ENCODE data around the gene SERINC4. TPM values are rescaled to one million over a fixed set of nuclear protein-coding genes. Genes with fewer than 3 reads are reported as not detected.
A peak's percentile ranks its signal among the peaks of the same experiment; 100 is the strongest.

SERINC4 gene
- total and polyA plus RNA-seq, 9 of the 15 experiments (the other 6 are each of a cell fraction or from before 2014, with no cell fraction given) = 0.14 to 0.86 (median 0.18) TPM; not detected in 2

GRCh38 chr15:43791993-43792760 lies 7.8 kb downstream of the SERINC4 start, which contains the start of gene SERF2 (continued):
- TF ChIP-seq HMG20A (CRISPR knock-in tag; conservative IDR thresholded peaks at IDR 0.05) (no peak), EP300 (IDR thresholded peaks at IDR 0.05; ENCODE audit: low read length) (0 out of 2 replicates have a peak, but pooled peaks have one; percentile 25), E2F6 (IDR thresholded peaks at IDR 0.05; ENCODE audit: borderline replicate concordance in 1 of 2, extremely low read depth in 1 of 2, insufficient read depth in 1 of 2, insufficient read length in 1 of 2, low read depth in 1 of 2, low read length in 1 of 2, poor library complexity in 1 of 2, severe bottlenecking in 1 of 2) (peak; percentile 92 to 97), YY1 (IDR thresholded peaks at IDR 0.05; ENCODE audit: borderline replicate concordance in 1 of 3, control insufficient read depth in 1 of 3, extremely low read depth in 1 of 3, insufficient read depth in 3 of 3, insufficient read length in 1 of 3, insufficient replicate concordance in 2 of 3, low read depth in 1 of 3, low read length in 2 of 3) (peak; percentile 29 to 82 (median 58)), ZNF507 (tag; conservative IDR thresholded peaks at IDR 0.05) (no peak), EGR1 (conservative IDR thresholded peaks at IDR 0.05) (peak; percentile 90), ZNF639 (CRISPR knock-in tag; conservative IDR thresholded peaks at IDR 0.05 in 1 of 2, IDR thresholded peaks at IDR 0.05 in 1 of 2) (peak in 1 of 2 experiments; percentile 89; a peak in 2 of 4 replicates), FIP1L1 (IDR thresholded peaks at IDR 0.05; ENCODE audit: low read depth, low read length, poor library complexity, severe bottlenecking) (peak; percentile 54), GTF2F1 (IDR thresholded peaks at IDR 0.05; ENCODE audit: low read depth, low read length) (no peak), SMAD4 (CRISPR knock-in tag; conservative IDR thresholded peaks at IDR 0.05) (no peak), NR2C2 (CRISPR knock-in tag; IDR thresholded peaks at IDR 0.05) (peak; percentile 69; the same call in 1 of the 2 replicates), NR2C2 (tag; IDR thresholded peaks at IDR 0.05) (peak; percentile 75), RBM14 (IDR thresholded peaks at IDR 0.05; ENCODE audit: borderline replicate concordance, insufficient read depth, low read depth, low read length) (no peak), BCOR (IDR thresholded peaks at IDR 0.05) (no peak), ATF3 (IDR thresholded peaks at IDR 0.05) (peak; percentile 90), ATF3 (CRISPR knock-in tag; conservative IDR thresholded peaks at IDR 0.05) (no peak; the same call in 1 of the 2 replicates), CREM (IDR thresholded peaks at IDR 0.05; ENCODE audit: low read depth) (peak; percentile 79), LEF1 (IDR thresholded peaks at IDR 0.05) (peak; percentile 68; the same call in 1 of the 2 replicates), HCFC1 (IDR thresholded peaks at IDR 0.05; ENCODE audit: low read depth, low read length) (peak; percentile 48), STAG1 (CRISPR knock-in tag; IDR thresholded peaks at IDR 0.05; ENCODE audit: borderline replicate concordance) (peak; percentile 46; the same call in 1 of the 2 replicates), SMAD2 (IDR thresholded peaks at IDR 0.05; ENCODE audit: low read depth, low read length) (no peak), ZNF174 (CRISPR knock-in tag; IDR thresholded peaks at IDR 0.05) (no peak), BRD9 (IDR thresholded peaks at IDR 0.05; ENCODE audit: low read depth, partially characterized antibody) (peak; percentile 22), ZBED1 (IDR thresholded peaks at IDR 0.05) (0 out of 2 replicates have a peak, but pooled peaks have one; percentile 59)
